Stomach (tissue), 9 donors: Measurements from ENCODE around the gene SLC25A42. TPM values are rescaled to one million over a fixed set of nuclear protein-coding genes. Genes with fewer than 3 reads are reported as not detected.
"Not testable (repeated sequence)": the region's sequence is repeated elsewhere in the genome, so short reads cannot be mapped to it uniquely, and the experiment has no call there.

ENCODE experiments used
- DNase-seq, 2 donors: peaks; one replicate each; pipeline versions ENCODE4 v3.0.0 to v3.0.0-alpha.2; 2013 to 2019
- H3K27ac ChIP-seq, 5 donors: fragments of 200-600 bp in 4 of 5; sonication (generic) in 4 of 5; one replicate each; pipeline ENCODE4 v1.5.1; 2013 to 2019; ENCODE audit warnings: mild to moderate bottlenecking in 1 of 5, moderate library complexity in 1 of 5
- H3K27me3 ChIP-seq, 3 donors: fragments of 200-600 bp; sonication (generic); one replicate each; pipeline ENCODE4 v1.5.1; 2017 to 2019; ENCODE audit warnings: mixed run types in 1 of 3
- H3K36me3 ChIP-seq, 4 donors: fragments of 200-600 bp; sonication (generic); 1 replicate in 3 of 4; 2 replicates in 1 of 4; pipeline ENCODE4 v1.5.1; 2016 to 2019
- H3K4me1 ChIP-seq, 4 donors: fragments of 200-600 bp; sonication (generic); one replicate each; pipeline ENCODE4 v1.5.1; 2016 to 2019
- H3K4me3 ChIP-seq, 4 donors: fragments of 200-600 bp; sonication (generic) in 3 of 4; one replicate each; pipeline ENCODE4 v1.5.1; 2016 to 2019; ENCODE audit warnings: mild to moderate bottlenecking in 1 of 4
- H3K9me3 ChIP-seq, 4 donors: fragments of 200-600 bp; sonication (generic); one replicate each; pipeline ENCODE4 v1.5.1; 2016 to 2019
- CTCF ChIP-seq, 7 experiments: fragments of 450-650 bp in 4 of 7; fragments of 200-600 bp in 3 of 7; sonication (generic) in 3 of 7; IDR thresholded peaks; one replicate each; pipeline ENCODE4 v1.5.1; 2016 to 2019; ENCODE audit warnings: antibody characterized with exemption in 7 of 7, control low read depth in 2 of 7, mild to moderate bottlenecking in 1 of 7
- EP300 ChIP-seq: sonication (generic); formaldehyde crosslinking; IDR thresholded peaks from one replicate; pipeline ENCODE4 v1.6.1; 2017; ENCODE audit warnings: antibody characterized with exemption
- POLR2A ChIP-seq, 4 donors: fragments of 450-650 bp; IDR thresholded peaks; one replicate each; pipeline ENCODE4 v1.6.1; 2016; ENCODE audit warnings: antibody characterized with exemption in 4 of 4, control low read depth in 2 of 4, mild to moderate bottlenecking in 1 of 4, moderate library complexity in 1 of 4
- POLR2AphosphoS5 ChIP-seq, 3 donors: sonication (generic); formaldehyde crosslinking; IDR thresholded peaks; one replicate each; pipeline ENCODE4 v1.6.1; 2016; ENCODE audit warnings: antibody characterized with exemption in 3 of 3
- WGBS, 5 donors: extraction: QIAGEN DNeasy Blood & Tissue Kit in 3 of 5; methylation state at CpG; one replicate each; pipeline versions ENCODE4 v1.1.5 to v1.1.7; 2013 to 2018; 5-methylcytosine and 5-hydroxymethylcytosine counted together
- intact Hi-C: fragments of 100-400 bp; cut with DNase I; formaldehyde crosslinking; loops from one replicate; pipeline ENCODE4 v1.15.1; 2023; ENCODE audit warnings: low total_unique reads
- polyA plus RNA-seq, 3 donors: library from polyadenylated mRNA; stranded (reverse); fragments of 200-250 nt; gene quantifications; one replicate each; pipeline ENCODE4 v1.2.3, GENCODE V29; 2013
- total RNA-seq, 5 donors: library from RNA; depleted of rRNA; stranded (reverse); fragments of >200 nt; gene quantifications; one replicate each; pipeline versions ENCODE4 v1.1.0 to v1.2.3, GENCODE V29; 2014 to 2016
- donor health status: healthy with polysubstance abuse.
- donor health status: Bipolar disorder and iron deficiency.
- donor health status: healthy.

The SLC25A42 gene
- total and polyA plus RNA-seq, 8 donors, result 3.7 to 54.8 (median 6.7) TPM

- 91 to 97% (median 94%) methylated on average over 5 of the region's 5 CpGs for WGBS, 5 donors
- intact Hi-C loops, result no loop called here
Measured at GRCh38 chr19:19147344-19147743, 83.5 kb downstream of the SLC25A42 start.

GRCh38 chr19:19148504-19148903, 84.7 kb downstream of the SLC25A42 start:
- DNase-seq, H3K4me3 ChIP-seq, H3K9me3 ChIP-seq, H3K27me3 ChIP-seq, H3K27ac ChIP-seq, intact Hi-C loops: not testable (repeated sequence)
- peaks cover 0 to 11% (median 9%) of the 10 kb centered on the region in 4 donors for H3K4me1 ChIP-seq
- peaks cover 0 to 33% (median 31%) of the 10 kb centered on the region in 4 donors for H3K36me3 ChIP-seq
- 95 to 99% (median 96%) methylated on average over 8 of the region's 8 CpGs for WGBS, 5 donors

More at GRCh38 chr19:19147344-19147743, 83.5 kb downstream of the SLC25A42 start:
- Histone ChIP-seq H3K27ac (no peak overlapping the region), H3K27me3 (no peaks in the 10 kb centered on the region), H3K4me3 (no peak overlapping the region), H3K36me3 (peaks cover 0 to 33% (median 31%) of the 10 kb centered on the region in 4 donors), H3K9me3 (no peaks in the 10 kb centered on the region), H3K4me1 (peaks cover 0 to 11% (median 9%) of the 10 kb centered on the region in 4 donors)
- TF ChIP-seq CTCF (IDR thresholded peaks at IDR 0.05) (no peak), POLR2A (IDR thresholded peaks at IDR 0.05) (no peak), EP300 (no peak), POLR2AphosphoS5 (IDR thresholded peaks at IDR 0.05) (no peak)
- no peak for DNase-seq

GRCh38 chr19:19149435-19149834, 85.6 kb downstream of the SLC25A42 start:
- no peak for DNase-seq
- Histone ChIP-seq H3K27ac (no peak overlapping the region), H3K4me1 (peaks cover 0 to 11% (median 9%) of the 10 kb centered on the region in 4 donors), H3K4me3 (no peak overlapping the region), H3K27me3 (no peaks in the 10 kb centered on the region), H3K36me3 (peaks cover 0 to 33% (median 31%) of the 10 kb centered on the region in 4 donors), H3K9me3 (no peaks in the 10 kb centered on the region)
- no peak for TF ChIP-seq EP300
- TF ChIP-seq POLR2AphosphoS5 (IDR thresholded peaks at IDR 0.05), result no peak
- TF ChIP-seq POLR2A (IDR thresholded peaks at IDR 0.05), result no peak
- TF ChIP-seq CTCF (IDR thresholded peaks at IDR 0.05), result no peak
- WGBS, 5 donors, result 84 to 93% (median 88%) methylated on average over 2 of the region's 2 CpGs
- intact Hi-C loops, result no loop called here

GRCh38 chr19:19151418-19151817, 87.6 kb downstream of the SLC25A42 start:
- peaks cover 0 to 42% (median 36%) of the 10 kb centered on the region in 4 donors for H3K36me3 ChIP-seq

More at GRCh38 chr19:19151418-19151817, 87.6 kb downstream of the SLC25A42 start:
- DNase-seq, result no peak
- WGBS, 5 donors, result 67 to 80% (median 77%) methylated on average over 1 to 11 of the region's 11 CpGs
- Histone ChIP-seq H3K9me3 (no peaks in the 10 kb centered on the region), H3K4me3 (no peak overlapping the region), H3K27me3 (no peaks in the 10 kb centered on the region), H3K4me1 (peaks cover 0 to under 1% (median 0%) of the 10 kb centered on the region in 4 donors), H3K27ac (no peak overlapping the region)
- TF ChIP-seq POLR2A (IDR thresholded peaks at IDR 0.05) (no peak), EP300 (no peak), CTCF (IDR thresholded peaks at IDR 0.05) (no peak), POLR2AphosphoS5 (IDR thresholded peaks at IDR 0.05) (no peak)
- intact Hi-C loops, result no loop called here
